HG02943 (cell line): Measurements from ENCODE around the gene SERGEF.

ENCODE experiments used
- ATAC-seq: cut with Tn5 transposase; IDR thresholded peaks from one replicate; pipeline ENCODE4 v1.9.1; 2021; ENCODE audit warnings: mild to moderate bottlenecking, low read depth, moderate library complexity; ENCODE audit not compliant: unreplicated experiment

SERGEF gene

DNA sequence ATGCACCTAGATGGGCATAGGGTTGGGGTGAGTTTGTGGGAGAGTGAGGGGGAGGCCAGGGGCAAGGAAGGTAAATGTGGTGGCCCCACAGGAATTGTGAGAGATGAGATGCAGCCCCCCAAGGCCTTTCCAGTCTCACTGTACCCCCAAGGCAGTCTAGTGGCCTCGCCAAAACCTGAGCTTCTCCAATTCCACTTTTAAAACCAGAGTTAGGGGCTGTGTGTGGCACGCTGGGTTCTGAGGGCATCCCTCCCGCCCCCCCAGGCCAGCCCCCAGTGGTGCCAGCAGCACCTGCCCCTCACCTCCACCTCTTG lies 237.9 kb downstream of the SERGEF start:
- ATAC-seq = no peak

- ATAC-seq = no peak
Observed at GRCh38 chr11:17774232-17775034, 238.4 kb downstream of the SERGEF start.

- ATAC-seq = no peak
Observed at GRCh38 chr11:17773674-17774073, 239.2 kb downstream of the SERGEF start.

DNA sequence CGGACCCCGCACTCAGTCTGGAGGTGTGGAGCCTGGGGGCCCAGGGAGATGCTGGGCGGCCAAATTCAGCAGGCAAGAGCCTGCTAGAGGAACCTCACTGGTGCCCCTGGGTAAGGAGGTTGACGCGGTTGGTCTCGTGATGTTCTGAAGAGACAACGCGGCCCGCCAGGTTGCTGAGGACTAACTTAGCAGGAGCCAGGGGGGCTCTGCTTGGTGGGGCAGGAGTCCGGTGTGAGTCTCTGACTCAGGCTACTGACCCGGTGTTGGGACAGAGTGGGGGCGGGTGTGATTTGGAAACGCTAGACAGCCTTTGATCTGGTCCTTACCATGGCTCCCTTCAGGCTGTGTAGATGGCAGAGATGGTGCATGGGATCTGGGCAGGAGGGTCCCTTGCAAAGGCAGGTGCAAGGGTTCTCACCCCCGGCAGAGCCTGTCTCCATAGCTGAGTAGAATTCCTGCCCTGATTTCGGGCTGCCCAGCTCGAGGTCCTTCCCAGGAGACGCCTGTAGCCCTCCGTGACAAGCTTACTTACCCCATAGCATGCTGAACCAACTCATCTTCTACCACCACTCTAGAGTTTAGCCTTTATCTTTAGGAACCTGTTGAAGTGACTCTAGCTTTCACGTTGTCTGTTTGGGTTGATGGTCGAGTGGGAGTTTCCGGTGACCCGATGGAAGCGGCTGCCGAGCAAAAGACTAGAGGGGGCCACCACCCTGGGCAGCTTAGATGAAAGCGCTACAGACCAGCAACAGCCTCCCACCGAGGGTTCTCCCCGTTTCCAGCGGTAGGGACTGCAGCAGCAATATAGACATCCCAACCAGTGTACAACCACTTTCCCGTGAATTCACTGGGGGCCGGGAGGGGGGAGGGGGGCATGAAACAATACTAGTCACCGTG lies 239.9 kb downstream of the SERGEF start:
- ATAC-seq = no peak

GRCh38 chr11:17771841-17772401 lies 240.9 kb downstream of the SERGEF start:
- ATAC-seq = no peak

DNA sequence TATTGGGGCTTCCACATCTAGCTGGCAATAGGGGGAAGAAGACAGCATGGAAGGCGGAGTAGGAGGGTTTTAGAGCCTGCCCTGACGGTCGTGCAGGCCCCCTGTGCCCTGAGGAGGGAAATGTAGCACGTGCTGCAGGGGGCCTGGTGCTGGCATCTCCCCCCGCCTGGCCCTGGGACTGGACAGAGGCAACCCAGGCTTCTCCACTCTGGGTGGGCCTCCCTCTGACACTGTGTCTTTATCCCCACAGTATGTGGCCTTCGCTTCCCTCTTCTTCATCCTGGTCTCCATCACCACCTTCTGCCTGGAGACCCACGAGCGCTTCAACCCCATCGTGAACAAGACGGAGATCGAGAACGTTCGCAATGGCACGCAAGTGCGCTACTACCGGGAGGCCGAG lies 241.4 kb downstream of the SERGEF start:
- ATAC-seq = no peak

DNA sequence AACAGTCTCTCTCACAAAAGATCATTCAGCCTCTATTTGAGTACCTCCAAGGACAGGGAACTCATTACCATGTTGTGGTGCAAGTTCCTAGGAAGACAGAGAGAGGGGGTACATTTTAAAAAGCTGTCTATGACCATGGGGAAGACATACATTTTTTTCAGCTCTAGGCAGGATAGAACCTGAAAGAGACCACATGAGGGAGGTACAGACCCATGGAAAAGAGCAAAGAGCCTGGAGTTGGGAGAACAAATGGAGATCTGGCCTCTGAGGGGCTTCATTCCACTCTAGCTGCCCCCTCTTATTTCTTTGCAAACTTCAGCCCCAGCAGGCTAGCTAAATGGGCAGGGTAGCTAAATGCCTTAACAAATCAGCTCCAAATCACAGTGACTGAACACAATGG lies 241.9 kb downstream of the SERGEF start:
- no peak for ATAC-seq

GRCh38 chr11:17770048-17770652 lies 242.7 kb downstream of the SERGEF start:
- ATAC-seq = no peak

DNA sequence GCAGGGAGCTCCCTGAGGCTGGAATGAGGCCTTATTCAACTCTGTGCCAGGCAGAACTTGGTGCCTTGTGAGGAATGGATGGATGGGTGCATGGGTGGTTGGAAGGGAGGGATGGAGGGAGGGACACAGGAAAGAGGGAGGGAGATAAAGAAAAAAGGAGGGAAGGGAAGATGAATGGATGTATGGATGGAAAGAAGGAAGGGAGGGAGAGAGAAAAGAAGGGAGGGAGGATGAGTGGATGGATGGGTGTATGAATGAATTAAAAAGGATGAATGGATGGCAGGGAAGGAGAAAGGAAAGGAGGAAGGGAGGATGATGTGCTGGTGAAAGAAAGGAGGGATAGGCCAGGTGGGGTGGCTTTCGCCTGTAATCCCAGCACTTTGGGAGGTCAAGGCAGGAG lies 243.6 kb downstream of the SERGEF start:
- ATAC-seq = no peak

GRCh38 chr11:17768547-17768946 lies 244.3 kb downstream of the SERGEF start:
- no peak for ATAC-seq

- ATAC-seq = no peak
Observed at GRCh38 chr11:17767914-17768313, 244.9 kb downstream of the SERGEF start.

DNA sequence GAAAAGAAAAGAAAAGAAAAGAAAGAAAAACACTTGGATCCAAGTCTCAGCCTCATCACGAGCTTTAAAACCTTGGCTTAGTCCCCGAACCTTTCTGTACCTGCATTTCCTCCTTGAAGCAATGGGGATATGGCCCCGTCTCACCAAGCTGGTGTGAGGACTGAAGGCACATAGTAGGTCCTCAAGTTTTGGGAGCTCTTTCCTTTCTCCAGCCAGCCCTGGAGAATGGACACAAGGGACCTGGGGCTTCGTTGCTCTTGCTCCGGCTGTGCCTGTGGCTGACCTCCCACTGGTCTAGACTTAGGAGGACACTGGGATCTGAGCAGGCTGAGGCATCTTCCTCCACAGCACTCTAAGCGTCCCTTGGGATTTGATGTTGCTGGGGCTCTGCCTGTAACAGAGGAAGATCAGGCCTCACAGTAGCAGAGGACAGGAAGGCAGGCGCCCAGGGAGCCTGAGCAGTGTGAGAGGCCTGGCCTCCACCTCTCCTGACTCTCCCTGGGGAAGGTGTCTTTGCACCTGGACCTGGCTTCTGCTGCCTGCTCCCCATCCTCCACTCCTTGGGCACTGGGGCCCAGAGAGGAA lies 245.5 kb downstream of the SERGEF start:
- no peak for ATAC-seq

DNA sequence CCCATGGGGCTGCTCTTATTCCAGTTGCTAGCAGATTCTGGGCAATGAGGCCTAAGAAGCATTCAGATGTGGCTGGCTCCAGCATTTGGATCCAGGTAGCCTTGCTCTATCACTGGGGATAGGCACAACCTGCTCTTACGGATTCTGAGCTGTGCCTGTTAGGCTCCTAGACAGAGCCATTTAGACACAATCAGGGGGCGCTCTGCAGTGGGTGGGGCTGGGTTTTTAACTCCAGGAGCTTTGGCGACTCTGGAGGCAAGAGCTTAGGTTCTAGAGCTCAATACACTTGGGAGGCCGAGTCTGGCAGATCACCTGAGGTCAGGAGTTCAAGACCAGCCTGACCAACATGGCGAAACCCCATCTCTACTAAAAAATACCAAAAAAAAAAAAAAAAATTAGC lies 246.3 kb downstream of the SERGEF start:
- no peak for ATAC-seq

DNA sequence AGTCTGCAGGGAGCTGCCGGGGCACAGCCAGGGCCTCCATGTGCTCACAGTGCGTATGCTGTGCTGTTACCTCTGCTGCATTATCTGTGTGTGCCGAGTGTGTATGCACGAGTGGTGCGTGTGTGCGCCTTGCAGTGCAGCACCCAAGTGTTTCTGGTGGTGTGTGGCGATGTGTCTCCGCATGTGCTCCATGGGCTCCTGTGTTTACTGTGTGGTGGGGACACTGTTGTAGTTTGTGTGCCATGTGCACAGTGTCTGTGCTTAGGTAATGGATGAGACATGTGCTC lies 246.8 kb downstream of the SERGEF start:
- ATAC-seq = no peak

GRCh38 chr11:17765356-17766072 lies 247.3 kb downstream of the SERGEF start:
- no peak for ATAC-seq

- no peak for ATAC-seq
Observed at GRCh38 chr11:17764446-17765218, 248.2 kb downstream of the SERGEF start.

DNA sequence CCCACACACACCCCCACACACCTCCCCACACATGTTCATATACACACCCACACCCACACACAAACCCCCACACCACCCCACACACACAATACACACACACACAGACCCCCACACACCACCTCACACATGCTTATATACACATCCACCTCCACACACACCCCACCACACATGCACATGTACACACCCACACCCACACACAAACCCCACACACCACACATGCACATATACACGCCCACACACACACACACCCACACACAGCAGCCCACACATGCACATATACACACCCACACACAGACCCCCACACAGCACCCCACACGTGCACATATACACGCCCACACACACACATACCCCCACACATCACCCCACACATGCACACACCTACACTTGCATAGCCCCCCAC lies 249.1 kb downstream of the SERGEF start:
- ATAC-seq = no peak

- no peak for ATAC-seq
Observed at GRCh38 chr11:17763244-17763643, 249.6 kb downstream of the SERGEF start.

DNA sequence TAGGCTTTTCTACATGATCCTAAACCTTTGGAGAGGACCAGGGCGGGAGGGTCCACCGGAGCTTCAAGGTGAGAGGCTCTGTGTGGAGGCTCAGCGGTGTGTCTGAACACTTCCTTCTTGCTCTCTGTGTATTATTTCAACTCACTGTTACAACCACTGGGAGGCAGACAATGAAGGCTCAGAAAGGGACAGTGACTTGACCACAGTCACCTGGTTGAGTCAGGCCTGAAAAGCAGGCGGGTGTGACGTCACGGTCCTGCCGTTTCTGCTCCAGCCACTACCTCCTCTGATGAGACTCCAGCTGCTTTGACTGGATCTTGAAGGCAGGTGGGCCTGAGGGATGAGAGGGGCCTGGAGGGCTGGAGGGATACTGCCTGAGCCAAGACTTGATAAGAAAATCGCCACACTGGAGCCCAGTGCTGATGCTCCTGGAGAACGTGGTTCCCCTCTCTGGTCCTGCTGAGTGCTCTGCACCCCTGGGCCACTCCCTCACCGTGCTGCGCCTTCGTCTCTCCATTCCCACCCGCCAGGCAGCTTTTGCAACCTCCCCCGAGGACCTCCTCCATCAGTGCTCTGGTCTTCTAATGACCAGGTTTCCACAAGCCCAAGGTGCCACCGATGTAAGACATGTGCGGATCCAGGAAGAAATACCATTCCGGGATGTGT lies 250.4 kb downstream of the SERGEF start:
- no peak for ATAC-seq
